ENCODE data around the gene SLC25A21. TPM values are rescaled to one million over a fixed set of nuclear protein-coding genes. Genes with fewer than 3 reads are reported as not detected.
A peak's percentile ranks its signal among the peaks of the same experiment; 100 is the strongest.
"Not testable (repeated sequence)": the region's sequence is repeated elsewhere in the genome, so short reads cannot be mapped to it uniquely, and the experiment has no call there.

SLC25A21 gene
- total RNA-seq, 2 donors from 2014 or later, result 0.73 to 0.77 TPM

- ATAC-seq, result no peak
- intact Hi-C loops (cut with DNase I), result no loop called here
- DNase-seq, result no peak
These were observed 233.7 kb downstream of the SLC25A21 start for GRCh38 chr14:36938678-36939077.

- intact Hi-C loops (cut with DNase I), result no loop called here
- DNase-seq (no peak), ATAC-seq (peak in 1 of 2 donors; percentile 43)
These were observed 236.3 kb downstream of the SLC25A21 start for GRCh38 chr14:36935976-36936678.

- DNase-seq (no peak), ATAC-seq (no peak)
- intact Hi-C loops (cut with DNase I), result no loop called here
These were observed 238.1 kb downstream of the SLC25A21 start for GRCh38 chr14:36934304-36934703.

DNA sequence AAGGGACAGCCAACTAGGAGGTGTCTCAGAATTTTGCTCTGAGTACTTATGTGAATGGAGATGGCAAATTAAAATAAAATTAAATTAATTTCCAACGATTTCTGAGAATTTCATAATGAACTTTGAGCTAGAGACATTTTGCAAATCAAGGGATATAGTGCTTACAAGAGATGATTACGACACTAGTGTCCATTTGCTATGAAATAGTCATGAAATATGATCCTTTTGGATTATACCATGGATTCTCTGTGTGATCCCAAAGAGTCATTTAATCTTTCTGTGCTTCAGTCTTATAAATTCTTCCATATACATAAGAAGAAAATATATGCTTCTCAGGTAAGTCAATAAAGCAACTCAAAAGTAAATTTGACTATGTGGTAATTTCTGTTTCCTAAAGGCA, 240.6 kb downstream of the SLC25A21 start:
- no peak for ATAC-seq
- DNase-seq, result no peak
- intact Hi-C loops (cut with DNase I), result no loop called here

DNA sequence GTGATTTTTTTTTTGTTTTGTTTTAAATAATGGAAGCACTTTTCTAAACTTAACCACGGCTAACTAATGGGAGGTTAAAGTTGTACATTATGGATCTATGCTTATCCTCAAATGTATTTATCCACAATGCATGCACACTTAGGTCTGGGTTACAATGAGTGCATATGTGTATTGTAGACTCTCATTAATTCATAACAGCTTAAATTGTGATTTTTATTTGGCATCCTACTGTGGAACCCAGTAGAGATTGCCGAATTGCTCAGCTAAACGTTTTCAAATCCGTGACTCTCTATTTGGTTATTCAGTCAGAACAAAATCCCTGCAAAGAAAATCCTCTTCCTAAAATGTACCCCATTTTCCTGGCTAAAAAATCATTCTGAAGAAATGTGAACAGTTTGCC, 244.0 kb downstream of the SLC25A21 start:
- ATAC-seq (no peak), DNase-seq (no peak)
- intact Hi-C loops (cut with DNase I), result no loop called here

DNA sequence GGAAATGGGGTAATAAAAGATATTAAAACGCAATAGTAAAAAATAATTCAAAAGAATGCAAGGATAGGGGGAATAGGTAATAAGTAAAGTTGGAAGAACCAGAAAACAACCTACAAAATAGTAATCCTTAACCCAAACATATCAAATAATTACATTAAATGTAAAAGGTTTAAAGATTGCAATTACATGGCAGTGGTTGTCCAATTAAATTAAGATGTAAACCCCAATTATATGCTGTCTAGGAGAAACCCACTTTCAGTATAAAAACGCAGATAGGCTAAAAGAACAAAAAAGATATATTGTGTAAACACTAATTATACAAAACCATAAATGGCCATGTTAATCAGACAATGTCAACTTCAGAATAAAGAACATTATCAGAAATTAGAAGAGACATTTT, 247.3 kb downstream of the SLC25A21 start:
- no peak for ATAC-seq
- intact Hi-C loops (cut with DNase I), result no loop called here
- DNase-seq, result no peak

DNA sequence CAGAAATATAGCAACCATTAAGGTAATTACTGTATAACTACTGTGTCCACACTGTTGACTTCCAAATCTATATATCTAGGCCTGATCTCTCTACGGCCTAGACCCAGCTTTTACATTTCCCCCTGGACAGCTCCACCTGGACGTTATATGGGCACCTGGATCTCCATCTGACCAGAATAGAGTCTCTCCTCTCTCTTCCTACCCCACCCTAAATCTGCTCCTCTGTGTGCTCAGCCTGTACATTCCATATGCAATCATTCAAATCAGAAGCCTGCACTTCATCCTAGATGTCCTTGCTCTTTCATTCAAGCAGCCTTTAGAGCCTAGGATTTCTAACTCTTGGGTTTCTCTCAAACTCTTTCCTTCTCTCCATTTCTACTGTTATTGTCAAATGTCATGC, 255.7 kb downstream of the SLC25A21 start:
- no peak for ATAC-seq
- DNase-seq, result no peak
- intact Hi-C loops (cut with DNase I), result no loop called here

- ATAC-seq (no peak), DNase-seq (no peak)
- intact Hi-C loops (cut with DNase I), result no loop called here
These were observed 257.3 kb downstream of the SLC25A21 start for GRCh38 chr14:36915081-36915480.

GRCh38 chr14:36910578-36910977, 261.8 kb downstream of the SLC25A21 start:
- ATAC-seq, result no peak
- intact Hi-C loops (cut with DNase I), result no loop called here
- DNase-seq, result no peak

DNA sequence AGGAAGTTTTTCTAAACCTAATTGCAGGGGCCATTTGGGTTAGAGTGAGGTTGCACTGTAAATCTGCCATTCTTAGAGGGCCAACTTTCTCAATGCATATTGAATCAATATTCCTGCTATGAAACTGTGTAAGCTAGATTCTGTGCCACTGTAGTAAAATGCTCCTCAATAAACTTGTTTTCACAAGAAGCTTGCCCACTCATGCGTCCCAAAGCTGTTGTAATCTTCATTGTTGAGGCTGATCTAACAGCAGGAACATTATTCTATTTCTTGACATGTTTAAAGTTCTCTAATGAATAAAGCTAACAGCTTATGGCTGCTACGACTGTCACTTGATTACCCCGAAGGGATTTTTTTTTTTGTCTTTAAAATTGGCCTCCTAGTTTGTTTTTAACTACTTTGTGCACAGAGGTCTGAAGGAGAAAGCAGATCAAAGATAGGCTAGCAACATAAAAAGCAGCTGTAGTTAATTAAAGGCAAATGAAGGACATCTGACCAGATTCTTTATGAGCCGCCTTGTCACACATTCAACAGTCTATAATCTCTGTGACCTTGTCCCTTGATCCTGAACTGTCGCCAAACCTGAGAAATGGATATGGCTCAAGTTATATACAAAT, 267.0 kb downstream of the SLC25A21 start:
- no peak for DNase-seq
- intact Hi-C loops (cut with DNase I), result no loop called here
- ATAC-seq, result no peak

DNA sequence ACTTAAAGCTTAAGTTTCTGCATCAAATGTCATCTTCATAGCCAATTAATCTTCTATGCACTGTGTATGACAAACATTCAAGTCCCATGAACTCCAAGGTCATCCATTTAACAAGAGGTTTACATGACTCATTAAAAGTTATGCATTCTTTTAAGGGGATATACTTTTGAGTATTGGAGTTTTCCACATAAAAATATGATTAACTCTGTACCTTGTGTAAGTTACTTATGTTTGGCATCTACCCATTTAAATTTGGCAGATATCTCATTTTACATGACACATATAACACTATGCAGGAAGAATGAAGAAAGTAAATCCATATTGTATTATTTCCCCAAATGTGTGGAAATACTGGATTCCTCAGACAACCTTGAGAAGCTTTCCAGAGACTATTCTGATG, 270.5 kb downstream of the SLC25A21 start:
- DNase-seq, result no peak

GRCh38 chr14:36900846-36901245, 271.6 kb downstream of the SLC25A21 start:
- intact Hi-C loops (cut with DNase I), result no loop called here
- ATAC-seq (no peak), DNase-seq (no peak)

More for the DNA sequence above, 270.5 kb downstream of the SLC25A21 start:
- no peak for ATAC-seq
- intact Hi-C loops (cut with DNase I), result no loop called here

DNA sequence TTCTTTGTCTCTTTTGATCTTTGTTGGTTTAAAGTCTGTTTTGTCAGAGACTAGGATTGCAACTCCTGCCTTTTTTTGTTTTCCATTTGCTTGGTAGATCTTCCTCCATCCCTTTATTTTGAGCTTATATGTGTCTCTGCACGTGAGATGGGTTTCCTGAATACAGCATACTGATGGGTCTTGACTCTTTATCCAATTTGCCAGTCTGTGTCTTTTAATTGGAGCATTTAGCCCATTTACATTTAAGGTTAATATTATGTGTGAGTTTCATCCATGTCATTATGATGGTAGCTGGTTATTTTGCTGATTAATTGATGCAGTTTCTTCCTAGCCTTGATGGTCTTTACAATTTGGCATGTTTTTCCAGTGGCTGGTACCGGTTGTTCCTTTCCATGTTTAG, 276.1 kb downstream of the SLC25A21 start:
- ATAC-seq; DNase-seq; intact Hi-C loops (cut with DNase I): not testable (repeated sequence)

DNA sequence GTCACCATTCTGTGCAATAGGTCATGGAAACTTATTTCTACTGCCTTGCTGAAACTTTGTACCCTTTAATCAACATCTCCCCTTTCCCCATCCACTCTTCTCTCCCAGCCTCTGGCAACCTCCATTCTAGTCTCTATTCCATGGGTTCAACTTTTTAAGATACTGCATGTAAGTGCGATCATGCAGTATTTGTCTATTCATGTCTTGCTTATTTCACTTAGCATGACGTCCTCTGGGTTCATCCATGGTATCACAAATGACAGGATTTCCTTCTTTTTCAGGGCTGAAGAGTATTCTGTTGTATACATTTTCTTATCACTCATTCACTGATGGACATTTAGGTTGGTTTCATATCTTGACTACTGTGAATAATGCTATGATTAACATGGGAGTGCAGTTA, 288.4 kb downstream of the SLC25A21 start:
- no peak for ATAC-seq

GRCh38 chr14:36880276-36880675, 292.1 kb downstream of the SLC25A21 start:
- intact Hi-C loops (cut with DNase I), result no loop called here

More for the DNA sequence above, 288.4 kb downstream of the SLC25A21 start:
- intact Hi-C loops (cut with DNase I), result no loop called here
- no peak for DNase-seq

GRCh38 chr14:36879558-36879957, 292.8 kb downstream of the SLC25A21 start:
- intact Hi-C loops (cut with DNase I), result no loop called here
- no peak for ATAC-seq
- DNase-seq, result no peak

More at GRCh38 chr14:36880276-36880675, 292.1 kb downstream of the SLC25A21 start:
- DNase-seq (no peak), ATAC-seq (no peak)

GRCh38 chr14:36874396-36875138, 297.8 kb downstream of the SLC25A21 start:
- intact Hi-C loops (cut with DNase I), result no loop called here
- no peak for ATAC-seq
- DNase-seq, result no peak

DNA sequence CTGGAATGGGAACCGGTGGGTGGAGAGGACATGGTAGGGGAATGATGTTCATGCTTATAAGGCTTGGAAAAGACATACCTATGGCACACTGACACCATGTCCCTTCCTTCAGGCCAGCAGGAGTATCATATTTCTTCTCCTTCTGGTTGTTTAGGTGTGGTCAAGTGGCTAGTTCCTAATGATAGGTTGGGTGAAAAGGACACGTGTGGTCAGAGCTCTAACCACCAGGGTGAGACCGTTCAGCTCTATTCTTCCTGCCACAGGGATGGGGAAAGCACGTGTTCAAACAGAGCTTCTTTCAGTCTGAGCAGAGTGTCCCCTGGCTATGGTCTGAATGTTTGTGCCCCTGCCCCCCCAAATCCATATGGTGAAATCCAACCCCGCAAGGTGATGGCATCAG, 301.6 kb downstream of the SLC25A21 start:
- DNase-seq (no peak), ATAC-seq (no peak)
- intact Hi-C loops (cut with DNase I), result no loop called here

DNA sequence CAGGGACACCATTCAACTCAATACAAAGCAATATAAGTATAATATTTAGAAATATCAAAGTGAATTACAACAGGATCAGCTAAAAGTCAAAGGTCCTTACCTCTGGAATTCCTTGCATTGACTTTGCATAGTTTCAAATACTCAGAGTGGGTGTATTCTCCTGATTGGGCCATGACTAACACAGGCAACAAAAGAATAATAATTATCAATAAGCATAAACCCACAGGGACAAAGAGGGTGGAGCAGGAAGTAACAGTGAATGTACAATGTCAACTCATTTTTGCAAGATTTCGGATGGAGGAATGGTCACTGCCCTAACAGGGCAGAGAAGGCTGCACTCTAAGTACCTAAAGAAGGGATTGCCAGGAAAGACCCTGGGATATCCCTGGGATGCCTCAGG, 303.3 kb downstream of the SLC25A21 start:
- DNase-seq, result no peak
- no peak for ATAC-seq
- intact Hi-C loops (cut with DNase I), result no loop called here

GRCh38 chr14:36866867-36867266, 305.5 kb downstream of the SLC25A21 start:
- DNase-seq, result no peak
- ATAC-seq, result no peak
- intact Hi-C loops (cut with DNase I), result no loop called here
